HepG2 (cell line): Measurements from ENCODE around the gene PRKCSH. TPM values are rescaled to one million over a fixed set of nuclear protein-coding genes. Genes with fewer than 3 reads are reported as not detected.

ENCODE experiments used
- ESRRA ChIP-seq: sonication (generic); formaldehyde crosslinking; IDR thresholded peaks from 2 replicates; pipeline ENCODE4 v1.5.1; 2020; ENCODE audit warnings: mild to moderate bottlenecking, low read depth, missing genetic modification reagents
- FOXC1 ChIP-seq: sonication (generic); formaldehyde crosslinking; IDR thresholded peaks from 2 replicates; pipeline ENCODE4 v1.8.0; 2022; ENCODE audit warnings: mild to moderate bottlenecking, missing genetic modification reagents, borderline replicate concordance
- SNRNP70 ChIP-seq: fragments of 200-400 bp; formaldehyde crosslinking; IDR thresholded peaks from 2 replicates; pipeline ENCODE4 v1.6.1; 2017; ENCODE audit warnings: mild to moderate bottlenecking, low read depth, low read length, moderate library complexity
- SUZ12 ChIP-seq: fragments of 150-350 bp; IDR thresholded peaks from 2 replicates; pipeline ENCODE4 v1.6.1; 2014; ENCODE audit warnings: low read depth, low read length
- TRIM22 ChIP-seq: fragments of 450-650 bp; IDR thresholded peaks from 2 replicates; pipeline ENCODE4 v1.6.1; 2017
- ZBTB37 ChIP-seq: sonication (generic); formaldehyde crosslinking; IDR thresholded peaks from 2 replicates; pipeline ENCODE4 v1.4.0; 2020; ENCODE audit warnings: mild to moderate bottlenecking, missing genetic modification reagents
- ZFP36L2 ChIP-seq: sonication (generic); formaldehyde crosslinking; IDR thresholded peaks from 2 replicates; pipeline ENCODE4 v1.4.0; 2020; ENCODE audit warnings: missing genetic modification reagents
- ZFP37 ChIP-seq: sonication (generic); formaldehyde crosslinking; IDR thresholded peaks from 2 replicates; pipeline ENCODE4 v1.4.0; 2020; ENCODE audit warnings: missing genetic modification reagents, borderline replicate concordance
- ZNF329 ChIP-seq: sonication (generic); formaldehyde crosslinking; IDR thresholded peaks from 2 replicates; pipeline ENCODE4 v1.9.0; 2021; ENCODE audit warnings: low read depth, mild to moderate bottlenecking, missing genetic modification reagents
- ZNF570 ChIP-seq: sonication (generic); formaldehyde crosslinking; IDR thresholded peaks from 2 replicates; pipeline ENCODE4 v1.4.0; 2020; ENCODE audit warnings: mild to moderate bottlenecking, missing genetic modification reagents, borderline replicate concordance
- ZNF766 ChIP-seq: sonication (generic); formaldehyde crosslinking; IDR thresholded peaks from 2 replicates; pipeline ENCODE4 v1.5.0; 2020; ENCODE audit warnings: missing genetic modification reagents, borderline replicate concordance
- polyA plus RNA-seq, 8 experiments: library from polyadenylated mRNA; depleted of rRNA in 3 of 8; stranded (reverse) in 7 of 8; unstranded in 1 of 8; fragments of >200 nt; fragmentation: Illumina TruSeq in 4 of 8; extraction: Trizol in 4 of 8; gene quantifications; 2 replicates each; pipeline versions ENCODE4 v1.2.1 to v1.2.3, GENCODE V29; 2011 to 2016; ENCODE audit warnings: low read depth in 4 of 8, missing spikeins in 1 of 8, mixed read lengths in 1 of 8; ENCODE audit not compliant: insufficient read depth in 1 of 8
- total RNA-seq, 5 experiments: library from RNA; depleted of rRNA; stranded (reverse); fragments of >200 nt; fragmentation: Illumina TruSeq; extraction: Trizol; gene quantifications; 2 replicates each; pipeline ENCODE4 v1.2.3, GENCODE V29; 2016; ENCODE audit warnings: low read depth in 1 of 5
- TF ChIP-seq, protein P1 (sequence below): sonication (generic); formaldehyde crosslinking; IDR thresholded peaks from 2 replicates; pipeline ENCODE4 v1.4.0; 2020; ENCODE audit warnings: low read depth, missing genetic modification reagents
- TF ChIP-seq, protein P2 (sequence below): sonication (generic); formaldehyde crosslinking; IDR thresholded peaks from 2 replicates; pipeline ENCODE4 v1.4.0; 2020; ENCODE audit warnings: missing genetic modification reagents, borderline replicate concordance
- TF ChIP-seq, protein P3 (sequence below): sonication (generic); formaldehyde crosslinking; IDR thresholded peaks from 2 replicates; pipeline ENCODE4 v1.4.0; 2020; ENCODE audit warnings: missing genetic modification reagents, borderline replicate concordance

PRKCSH gene
- total and polyA plus RNA-seq, 2 of the 13 experiments (the other 11 are each of a cell fraction or from before 2014, with no cell fraction given), result 85.1 to 125 TPM

DNA sequence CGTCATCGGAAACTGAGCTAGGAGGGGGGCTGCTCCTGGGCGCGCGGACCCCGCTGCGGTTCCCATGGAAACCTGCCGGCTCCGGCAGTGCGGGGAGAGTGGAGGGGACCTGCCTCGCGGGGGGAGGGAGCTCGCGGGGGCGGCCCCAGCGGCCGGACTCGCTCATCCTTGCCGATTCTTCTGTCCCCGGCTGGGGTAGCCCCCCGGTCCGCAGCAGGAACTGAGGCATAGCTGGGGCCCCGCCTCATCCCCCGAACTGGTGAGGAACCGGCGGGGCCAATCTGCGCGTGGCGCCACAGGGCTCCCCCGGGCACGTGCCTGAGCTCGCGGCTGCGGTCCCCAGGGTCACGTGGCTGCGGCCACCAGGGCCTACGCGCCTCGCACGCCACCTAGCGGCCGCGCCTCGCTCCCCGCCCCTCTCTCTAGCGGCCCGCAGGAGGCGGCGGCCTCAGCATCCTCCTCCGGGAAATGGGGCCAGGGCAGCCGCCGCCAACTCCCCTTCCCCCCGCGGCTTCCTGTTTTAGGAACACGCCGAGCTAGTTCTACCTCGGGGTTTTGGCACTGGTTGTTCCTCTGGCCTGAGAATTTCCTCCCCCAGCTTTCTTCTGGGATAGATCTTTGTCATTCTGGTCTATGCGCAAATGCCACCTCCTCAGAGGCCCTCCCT, 47.1 kb downstream of the PRKCSH start (continued):
- TF ChIP-seq, protein P1, sequence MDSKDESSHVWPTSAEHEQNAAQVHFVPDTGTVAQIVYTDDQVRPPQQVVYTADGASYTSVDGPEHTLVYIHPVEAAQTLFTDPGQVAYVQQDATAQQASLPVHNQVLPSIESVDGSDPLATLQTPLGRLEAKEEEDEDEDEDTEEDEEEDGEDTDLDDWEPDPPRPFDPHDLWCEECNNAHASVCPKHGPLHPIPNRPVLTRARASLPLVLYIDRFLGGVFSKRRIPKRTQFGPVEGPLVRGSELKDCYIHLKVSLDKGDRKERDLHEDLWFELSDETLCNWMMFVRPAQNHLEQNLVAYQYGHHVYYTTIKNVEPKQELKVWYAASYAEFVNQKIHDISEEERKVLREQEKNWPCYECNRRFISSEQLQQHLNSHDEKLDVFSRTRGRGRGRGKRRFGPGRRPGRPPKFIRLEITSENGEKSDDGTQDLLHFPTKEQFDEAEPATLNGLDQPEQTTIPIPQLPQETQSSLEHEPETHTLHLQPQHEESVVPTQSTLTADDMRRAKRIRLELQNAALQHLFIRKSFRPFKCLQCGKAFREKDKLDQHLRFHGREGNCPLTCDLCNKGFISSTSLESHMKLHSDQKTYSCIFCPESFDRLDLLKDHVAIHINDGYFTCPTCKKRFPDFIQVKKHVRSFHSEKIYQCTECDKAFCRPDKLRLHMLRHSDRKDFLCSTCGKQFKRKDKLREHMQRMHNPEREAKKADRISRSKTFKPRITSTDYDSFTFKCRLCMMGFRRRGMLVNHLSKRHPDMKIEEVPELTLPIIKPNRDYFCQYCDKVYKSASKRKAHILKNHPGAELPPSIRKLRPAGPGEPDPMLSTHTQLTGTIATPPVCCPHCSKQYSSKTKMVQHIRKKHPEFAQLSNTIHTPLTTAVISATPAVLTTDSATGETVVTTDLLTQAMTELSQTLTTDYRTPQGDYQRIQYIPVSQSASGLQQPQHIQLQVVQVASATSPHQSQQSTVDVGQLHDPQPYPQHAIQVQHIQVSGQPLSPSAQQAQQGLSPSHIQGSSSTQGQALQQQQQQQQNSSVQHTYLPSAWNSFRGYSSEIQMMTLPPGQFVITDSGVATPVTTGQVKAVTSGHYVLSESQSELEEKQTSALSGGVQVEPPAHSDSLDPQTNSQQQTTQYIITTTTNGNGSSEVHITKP (CRISPR knock-in tag), result no peak
- TF ChIP-seq SUZ12 (no peak), FOXC1 (peak; percentile 71; the same call in 1 of the 2 replicates), ZFP36L2 (CRISPR knock-in tag) (peak; percentile 49; the same call in 1 of the 2 replicates), ZFP37 (CRISPR knock-in tag) (peak; percentile 74; the same call in 1 of the 2 replicates), TRIM22 (no peak), ZNF766 (peak; percentile 95), ESRRA (no peak), ZNF329 (CRISPR knock-in tag) (no peak), ZNF570 (CRISPR knock-in tag) (no peak), ZBTB37 (CRISPR knock-in tag) (no peak), SNRNP70 (no peak)
- TF ChIP-seq, protein P2, sequence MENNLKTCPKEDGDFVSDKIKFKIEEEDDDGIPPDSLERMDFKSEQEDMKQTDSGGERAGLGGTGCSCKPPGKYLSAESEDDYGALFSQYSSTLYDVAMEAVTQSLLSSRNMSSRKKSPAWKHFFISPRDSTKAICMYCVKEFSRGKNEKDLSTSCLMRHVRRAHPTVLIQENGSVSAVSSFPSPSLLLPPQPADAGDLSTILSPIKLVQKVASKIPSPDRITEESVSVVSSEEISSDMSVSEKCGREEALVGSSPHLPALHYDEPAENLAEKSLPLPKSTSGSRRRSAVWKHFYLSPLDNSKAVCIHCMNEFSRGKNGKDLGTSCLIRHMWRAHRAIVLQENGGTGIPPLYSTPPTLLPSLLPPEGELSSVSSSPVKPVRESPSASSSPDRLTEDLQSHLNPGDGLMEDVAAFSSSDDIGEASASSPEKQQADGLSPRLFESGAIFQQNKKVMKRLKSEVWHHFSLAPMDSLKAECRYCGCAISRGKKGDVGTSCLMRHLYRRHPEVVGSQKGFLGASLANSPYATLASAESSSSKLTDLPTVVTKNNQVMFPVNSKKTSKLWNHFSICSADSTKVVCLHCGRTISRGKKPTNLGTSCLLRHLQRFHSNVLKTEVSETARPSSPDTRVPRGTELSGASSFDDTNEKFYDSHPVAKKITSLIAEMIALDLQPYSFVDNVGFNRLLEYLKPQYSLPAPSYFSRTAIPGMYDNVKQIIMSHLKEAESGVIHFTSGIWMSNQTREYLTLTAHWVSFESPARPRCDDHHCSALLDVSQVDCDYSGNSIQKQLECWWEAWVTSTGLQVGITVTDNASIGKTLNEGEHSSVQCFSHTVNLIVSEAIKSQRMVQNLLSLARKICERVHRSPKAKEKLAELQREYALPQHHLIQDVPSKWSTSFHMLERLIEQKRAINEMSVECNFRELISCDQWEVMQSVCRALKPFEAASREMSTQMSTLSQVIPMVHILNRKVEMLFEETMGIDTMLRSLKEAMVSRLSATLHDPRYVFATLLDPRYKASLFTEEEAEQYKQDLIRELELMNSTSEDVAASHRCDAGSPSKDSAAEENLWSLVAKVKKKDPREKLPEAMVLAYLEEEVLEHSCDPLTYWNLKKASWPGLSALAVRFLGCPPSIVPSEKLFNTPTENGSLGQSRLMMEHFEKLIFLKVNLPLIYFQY (CRISPR knock-in tag), result 0 out of 2 replicates have a peak, but pooled peaks have one; percentile 48
- TF ChIP-seq, protein P3, sequence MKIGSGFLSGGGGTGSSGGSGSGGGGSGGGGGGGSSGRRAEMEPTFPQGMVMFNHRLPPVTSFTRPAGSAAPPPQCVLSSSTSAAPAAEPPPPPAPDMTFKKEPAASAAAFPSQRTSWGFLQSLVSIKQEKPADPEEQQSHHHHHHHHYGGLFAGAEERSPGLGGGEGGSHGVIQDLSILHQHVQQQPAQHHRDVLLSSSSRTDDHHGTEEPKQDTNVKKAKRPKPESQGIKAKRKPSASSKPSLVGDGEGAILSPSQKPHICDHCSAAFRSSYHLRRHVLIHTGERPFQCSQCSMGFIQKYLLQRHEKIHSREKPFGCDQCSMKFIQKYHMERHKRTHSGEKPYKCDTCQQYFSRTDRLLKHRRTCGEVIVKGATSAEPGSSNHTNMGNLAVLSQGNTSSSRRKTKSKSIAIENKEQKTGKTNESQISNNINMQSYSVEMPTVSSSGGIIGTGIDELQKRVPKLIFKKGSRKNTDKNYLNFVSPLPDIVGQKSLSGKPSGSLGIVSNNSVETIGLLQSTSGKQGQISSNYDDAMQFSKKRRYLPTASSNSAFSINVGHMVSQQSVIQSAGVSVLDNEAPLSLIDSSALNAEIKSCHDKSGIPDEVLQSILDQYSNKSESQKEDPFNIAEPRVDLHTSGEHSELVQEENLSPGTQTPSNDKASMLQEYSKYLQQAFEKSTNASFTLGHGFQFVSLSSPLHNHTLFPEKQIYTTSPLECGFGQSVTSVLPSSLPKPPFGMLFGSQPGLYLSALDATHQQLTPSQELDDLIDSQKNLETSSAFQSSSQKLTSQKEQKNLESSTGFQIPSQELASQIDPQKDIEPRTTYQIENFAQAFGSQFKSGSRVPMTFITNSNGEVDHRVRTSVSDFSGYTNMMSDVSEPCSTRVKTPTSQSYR (CRISPR knock-in tag), result peak; percentile 20; the same call in 1 of the 2 replicates
